ENCODE results near the gene NPRL2.
A peak's percentile ranks its signal among the peaks of the same experiment; 100 is the strongest.

Gene NPRL2

DNA sequence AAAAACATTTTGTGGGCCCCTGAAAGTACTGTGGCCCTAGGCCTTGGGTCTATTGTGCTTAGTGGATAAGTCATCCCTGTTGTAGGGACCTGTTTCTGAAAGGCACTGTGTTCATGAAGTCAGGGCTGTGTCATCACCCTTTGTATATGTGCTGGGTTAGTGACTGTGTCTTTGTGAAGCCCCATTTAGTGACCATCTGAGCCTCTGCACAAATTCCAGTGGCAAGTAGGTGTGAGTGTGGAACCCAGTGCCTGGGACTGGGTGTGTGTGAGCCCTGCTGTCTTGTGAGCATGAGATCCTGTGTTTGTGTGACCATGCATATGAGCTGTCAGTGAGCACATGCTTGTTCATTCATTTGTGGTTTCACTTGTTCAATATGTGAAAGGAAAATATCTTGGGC is 46.0 kb downstream of the NPRL2 start:
- no peak for DNase-seq (ENCODE audit: low read depth)

DNA sequence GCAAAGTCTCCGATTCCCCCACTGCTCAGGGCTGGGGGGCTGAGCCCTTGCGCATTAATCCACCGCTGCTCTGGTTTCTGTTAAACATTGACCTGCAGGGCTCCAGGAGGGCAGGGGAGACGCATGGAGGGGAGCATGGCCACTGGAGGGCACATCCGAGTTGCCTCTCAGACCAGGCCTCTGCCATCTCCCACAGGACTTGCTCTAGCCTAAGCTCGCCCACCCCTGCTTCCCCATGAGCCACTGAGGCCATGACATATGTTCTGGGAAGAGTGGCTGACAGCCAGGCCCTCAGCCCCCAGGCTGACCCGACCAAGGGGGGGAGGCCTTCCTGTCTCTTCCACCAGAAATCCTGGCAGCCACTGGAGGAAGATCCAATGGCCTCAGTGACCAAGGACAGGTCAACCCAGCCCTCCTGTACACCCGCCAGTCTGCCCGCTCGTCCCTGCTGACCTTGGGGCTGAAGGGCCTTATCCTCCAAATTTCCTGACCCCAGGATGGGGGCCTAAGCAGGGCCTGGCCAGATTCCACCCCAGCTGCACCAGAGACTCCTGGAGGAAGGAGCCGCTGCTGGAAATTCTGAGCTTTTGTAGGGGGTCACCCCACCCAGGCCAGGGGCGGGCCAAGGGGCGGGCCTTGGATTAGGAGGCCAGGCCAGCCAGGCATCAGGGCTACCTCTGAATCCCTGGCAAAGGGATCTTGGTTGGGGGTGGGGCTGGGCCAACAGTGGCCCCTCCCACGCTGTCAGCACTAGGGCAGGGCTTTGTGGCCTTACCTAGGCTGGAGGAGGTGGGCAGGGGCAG is 47.4 kb downstream of the NPRL2 start, which contains the start of gene HYAL1:
HYAL1 (minus strand) TSS at position 562 of the 803 bp plus-strand sequence. CDS start 618 bp downstream, outside the sequence.
- no peak for DNase-seq (ENCODE audit: low read depth)

DNA sequence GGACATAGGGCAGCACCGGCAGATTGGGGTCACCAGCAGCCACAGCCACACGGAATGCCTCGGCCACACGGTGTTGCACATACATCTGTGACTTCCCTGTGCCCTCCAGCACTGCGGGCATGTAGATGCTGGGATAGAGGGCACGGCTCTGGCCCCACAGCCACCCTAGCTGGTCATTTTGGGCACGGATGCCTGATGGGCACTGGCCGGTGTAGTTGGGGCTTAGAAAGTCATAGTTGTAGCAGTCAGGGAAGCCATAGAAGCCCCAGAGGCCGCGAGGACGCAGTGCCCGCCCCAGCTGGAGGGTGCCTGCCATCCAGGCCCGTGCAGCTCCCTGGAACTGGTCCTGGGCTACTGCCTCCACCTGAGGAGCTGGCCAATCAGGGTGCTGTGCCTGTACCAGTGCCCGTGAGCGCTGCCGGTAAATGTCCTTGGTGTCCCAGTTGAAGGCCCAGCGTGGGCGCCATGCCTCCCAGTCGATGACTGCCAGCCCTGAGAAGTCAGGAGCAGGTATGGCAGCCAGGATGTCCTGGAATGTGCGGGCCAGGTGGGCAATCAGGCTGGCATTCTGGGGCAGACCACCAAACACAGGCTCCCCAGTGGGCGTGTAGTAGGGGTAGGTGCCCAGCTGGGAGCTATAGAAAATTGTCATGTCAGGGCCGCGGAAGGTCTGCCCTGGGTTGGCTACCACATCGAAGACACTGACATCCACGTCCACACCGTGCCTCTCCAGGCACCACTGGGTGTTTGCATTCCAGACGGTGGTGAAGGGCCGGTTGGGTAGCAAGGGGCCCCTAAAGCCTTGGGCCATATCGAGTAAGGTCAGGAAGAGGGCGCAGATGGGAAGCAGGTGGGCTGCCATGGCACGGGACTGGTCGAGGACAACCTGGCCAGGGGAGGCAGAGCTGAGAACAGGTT is 48.2 kb downstream of the NPRL2 start:
- no peak for DNase-seq (ENCODE audit: low read depth)

DNA sequence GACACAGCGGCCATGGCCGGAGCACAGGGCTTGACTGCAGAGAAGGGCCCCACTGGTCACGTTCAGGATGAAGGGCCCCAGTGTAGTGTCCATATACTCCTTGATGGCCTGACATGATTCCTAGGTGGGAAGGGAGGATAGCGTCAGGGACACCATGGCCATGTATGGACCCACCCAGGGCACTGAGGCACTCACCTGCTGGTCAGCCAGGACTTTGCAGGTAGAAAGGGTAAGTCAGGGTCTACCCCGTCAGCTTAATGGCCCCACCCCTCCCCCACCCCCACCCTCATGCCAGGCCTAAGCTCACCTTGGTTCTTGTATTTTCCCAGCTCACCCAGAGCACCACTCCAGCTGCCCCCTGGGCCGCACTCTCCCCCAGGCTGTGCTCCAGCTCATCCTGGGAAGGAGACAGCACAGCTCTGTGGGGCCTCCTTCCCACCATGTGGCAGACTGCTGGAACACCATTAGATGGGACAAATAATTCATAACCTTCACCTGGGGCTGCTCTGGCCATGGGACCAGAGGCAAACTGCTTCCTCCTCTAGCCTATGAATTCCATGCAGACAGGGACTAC is 49.8 kb downstream of the NPRL2 start:
- no peak for DNase-seq (ENCODE audit: low read depth)

DNA sequence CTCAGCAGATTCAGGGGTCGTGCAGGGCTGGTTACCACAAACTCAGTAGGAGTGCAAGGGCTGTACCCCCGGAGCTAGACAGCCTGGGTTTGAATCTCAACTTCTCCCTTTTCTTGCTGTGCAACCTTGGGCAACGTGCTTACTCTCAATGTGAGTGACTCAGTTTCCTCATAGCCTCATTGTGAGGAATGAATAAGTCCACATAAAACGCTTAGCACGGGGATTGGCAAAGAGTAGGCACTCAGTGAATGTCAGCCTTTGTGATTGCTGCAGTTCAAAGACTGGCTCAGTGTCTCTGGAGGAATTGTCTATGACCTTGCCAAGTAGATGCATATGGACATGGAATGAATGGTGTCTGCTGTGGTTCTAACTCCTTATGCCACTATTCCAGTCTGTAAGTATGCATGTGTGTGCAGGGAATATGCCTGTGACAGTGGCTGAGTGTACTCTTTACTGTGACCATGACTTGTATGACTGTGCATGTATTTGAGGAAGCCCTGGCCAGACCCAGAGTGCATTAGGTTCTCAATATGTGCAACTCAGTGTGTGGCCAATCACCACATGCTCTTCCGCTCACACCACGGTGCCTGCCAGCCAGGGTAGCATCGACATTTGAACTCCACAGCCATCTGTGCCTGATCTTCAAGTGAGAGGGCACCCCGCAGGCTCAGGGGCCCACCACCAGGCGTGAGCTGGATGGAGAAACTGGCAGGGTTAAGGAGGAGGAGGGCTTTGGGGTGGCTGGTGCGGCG is 50.5 kb downstream of the NPRL2 start:
- no peak for DNase-seq (ENCODE audit: low read depth)

DNA sequence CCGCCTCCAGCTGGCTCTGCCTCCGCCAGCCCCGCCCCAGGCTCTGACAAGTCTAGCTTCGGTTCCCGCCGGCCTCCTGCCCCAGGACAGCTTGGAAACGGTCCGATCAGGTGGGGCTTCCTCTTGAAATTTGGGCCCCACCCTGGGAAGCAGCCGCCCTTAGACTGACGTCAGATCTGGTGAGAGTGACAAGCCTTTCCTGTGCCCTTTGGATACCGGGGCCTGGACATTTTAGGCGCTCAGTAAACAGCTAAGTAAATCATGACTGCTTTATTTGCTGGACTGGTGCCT is 51.0 kb downstream of the NPRL2 start:
- no peak for DNase-seq (ENCODE audit: low read depth)

DNA sequence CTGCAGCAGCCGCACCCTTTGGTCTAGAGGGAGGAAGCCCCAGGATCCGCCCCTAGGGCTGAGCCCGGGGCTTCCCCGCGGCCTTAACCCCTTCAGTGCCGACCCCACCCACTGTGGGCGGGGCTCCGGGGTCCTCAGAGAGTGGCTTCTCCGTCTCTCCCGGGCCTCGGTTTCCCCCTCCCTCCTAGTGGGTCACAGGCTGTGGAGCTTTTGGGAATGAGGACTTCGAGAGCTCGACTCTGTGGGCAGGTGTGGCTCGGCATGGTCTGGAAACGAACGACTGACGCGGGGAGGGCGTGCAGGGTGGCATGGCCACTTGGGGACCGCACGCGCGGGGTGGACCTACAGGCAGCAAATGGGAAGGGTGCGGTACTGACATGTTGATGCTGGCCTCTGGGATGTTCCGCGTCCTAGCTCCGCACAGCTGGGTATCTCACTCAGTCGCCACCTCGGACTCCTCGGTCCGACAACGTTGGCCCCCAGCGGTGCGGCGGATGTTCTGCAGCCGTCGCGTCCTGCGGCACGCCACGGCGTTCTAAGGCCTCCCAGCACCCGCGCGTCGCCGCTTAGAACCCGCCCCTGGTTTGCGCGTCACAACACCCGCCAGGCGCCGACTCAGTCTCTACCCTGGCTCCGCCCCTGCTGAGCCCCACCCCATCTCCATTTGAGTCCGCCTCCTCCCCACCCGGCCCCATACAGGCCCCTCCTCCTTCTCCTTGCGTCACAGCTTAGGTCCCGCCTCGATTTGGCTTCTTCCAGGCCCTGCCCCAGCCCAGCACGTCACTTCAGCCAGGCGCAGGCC is 51.5 kb downstream of the NPRL2 start, which contains the start of the genes HYAL3 and NAA80:
HYAL3 (minus strand) TSS at position 570 of the 802 bp plus-strand sequence. CDS start 3,803 bp downstream, outside the sequence.
NAA80 (minus strand) TSS at position 570 of the 802 bp plus-strand sequence. CDS start 1,942 bp downstream, outside the sequence.
- peak; percentile 98 for DNase-seq (ENCODE audit: low read depth)

DNA sequence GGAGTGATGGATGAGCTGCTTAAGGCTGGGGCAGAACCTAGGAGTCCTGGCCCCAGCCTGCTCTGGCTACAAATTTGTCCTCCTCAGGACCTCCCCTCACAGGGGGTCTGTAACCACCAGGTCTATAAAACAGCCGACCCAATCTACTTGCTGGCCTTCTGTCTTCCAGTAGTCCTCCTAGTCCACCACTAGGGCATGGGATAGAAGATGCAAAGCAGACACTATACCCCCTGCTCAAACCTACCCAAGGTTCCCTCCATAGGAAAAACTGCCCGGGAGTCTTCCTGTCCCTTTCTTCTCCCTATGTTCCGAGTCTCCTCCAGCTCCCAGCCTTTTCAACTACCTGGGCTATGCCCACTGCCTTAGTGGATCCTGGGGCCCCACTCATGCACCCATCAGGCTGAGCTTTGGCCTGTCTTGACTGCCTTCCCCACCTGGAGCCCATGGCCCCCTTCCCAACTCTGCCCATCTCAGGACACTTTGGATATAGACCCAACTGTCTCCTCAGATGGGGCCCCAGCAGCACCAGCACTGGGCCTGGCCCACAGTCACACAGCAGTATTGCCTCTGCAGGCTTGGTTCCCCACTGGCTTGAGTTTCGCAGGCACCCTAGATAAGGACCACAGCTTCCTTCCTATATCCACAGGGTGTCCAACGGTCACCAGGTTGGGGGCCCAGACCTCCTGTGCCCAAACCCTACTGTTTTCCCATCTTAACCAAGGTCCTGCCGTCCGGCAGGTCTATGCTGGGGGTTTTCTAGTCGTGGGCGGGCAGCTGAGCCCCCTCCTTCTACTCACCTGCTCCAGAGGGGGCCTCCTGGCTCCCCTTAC is 52.5 kb downstream of the NPRL2 start:
- no peak for DNase-seq (ENCODE audit: low read depth)

DNA sequence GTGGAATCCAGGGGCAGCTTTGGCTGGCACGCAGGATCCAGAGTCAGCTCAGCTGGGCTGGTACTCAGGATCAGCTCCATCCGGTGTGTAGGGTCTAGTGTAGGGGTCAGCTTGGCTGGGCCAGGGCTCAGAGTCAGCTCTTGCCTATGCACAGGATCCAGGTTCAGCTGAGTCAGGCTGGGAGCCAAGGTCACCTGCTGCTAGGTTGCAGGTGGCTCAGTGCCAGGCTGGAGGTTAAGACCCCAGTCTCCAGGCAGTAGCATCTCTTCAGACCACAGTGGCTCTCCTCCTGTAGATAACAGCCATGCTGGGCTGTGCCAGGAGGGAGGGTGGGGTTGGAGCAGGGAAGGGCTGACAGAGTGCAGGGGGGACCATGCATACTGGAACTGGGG is 53.2 kb downstream of the NPRL2 start:
- no peak for DNase-seq (ENCODE audit: low read depth)

Measured in stimulated activated CD8-positive, alpha-beta memory T cell treated with anti-CD3 and anti-CD28 coated beads, Interleukin-12 subunit alpha, Interleukin-12 subunit beta, amount 100 ng/mL, for 4 hours (primary cell).